Activated B cell treated with CpG ODN at 0.5 μM for 24 hours (primary cell): ENCODE measurements around the gene NEK7. TPM values are rescaled to one million over a fixed set of nuclear protein-coding genes. Genes with fewer than 3 reads are reported as not detected.
A peak's percentile ranks its signal among the peaks of the same experiment; 100 is the strongest.

ENCODE experiments used
- ATAC-seq: fragments of 200-7000 bp; cut with Tn5 transposase; one replicate; pipeline ENCODE4 v1.10.0; 2021; ENCODE audit warnings: low read depth, mild to moderate bottlenecking, moderate library complexity
- CTCF ChIA-PET: fragments of 350-600 bp; sonication (Branson Sonifier 250); formaldehyde crosslinking; loops from one replicate; lab custom pipeline; 2021; ENCODE audit warnings: antibody characterized with exemption; lab: Charles Lee
- POLR2A ChIA-PET: fragments of 350-600 bp; sonication (Branson Sonifier 250); formaldehyde crosslinking; loops from one replicate; lab custom pipeline; 2021; ENCODE audit warnings: antibody characterized with exemption; lab: Charles Lee
- DNase-seq: peaks from one replicate; pipeline ENCODE4 v3.0.0; 2022
- H3K27ac Mint-ChIP-seq: one replicate; pipeline ENCODE4 v1.8.0; 2020; ENCODE audit warnings: mixed read lengths
- H3K27me3 Mint-ChIP-seq: one replicate; pipeline ENCODE4 v1.8.0; 2021; ENCODE audit warnings: mixed read lengths
- H3K36me3 Mint-ChIP-seq: one replicate; pipeline ENCODE4 v1.8.0; 2021; ENCODE audit warnings: low read depth, mixed read lengths
- H3K4me1 Mint-ChIP-seq: one replicate; pipeline ENCODE4 v1.8.0; 2021; ENCODE audit warnings: mixed read lengths
- H3K4me3 Mint-ChIP-seq: one replicate; pipeline ENCODE4 v1.8.0; 2020; ENCODE audit warnings: mild to moderate bottlenecking, mixed read lengths
- H3K9me3 Mint-ChIP-seq: one replicate; pipeline ENCODE4 v1.8.0; 2020; ENCODE audit warnings: mixed read lengths
- CTCF ChIP-seq: fragments of 200-600 bp; IDR thresholded peaks from one replicate; pipeline ENCODE4 v1.8.0; 2022; ENCODE audit warnings: antibody characterized with exemption, mild to moderate bottlenecking
- intact Hi-C: fragments of 100-400 bp; cut with micrococcal nuclease; formaldehyde crosslinking; loops from one replicate; pipeline ENCODE4 v1.15.1; 2024
- total RNA-seq: library from RNA; stranded (reverse); gene quantifications from 2 replicates; pipeline ENCODE4 v1.2.3, GENCODE V29; 2022

NEK7 gene
- total RNA-seq, 1 donor from 2014 or later, result 33.5 TPM

- Mint-ChIP-seq H3K4me1 (peaks cover 72% of the 10 kb centered on the region), H3K27ac (no peak overlapping the region), H3K36me3 (peaks cover 2% of the 10 kb centered on the region), H3K9me3 (no peaks in the 10 kb centered on the region), H3K27me3 (no peaks in the 10 kb centered on the region), H3K4me3 (no peak overlapping the region)
- DNase-seq (no peak), ATAC-seq (no peak)
- POLR2A ChIA-PET, result no interaction called here
- intact Hi-C loops, result loop anchor here (5.0 kb wide), 1 partner anchor 73 kb away; no protein-coding TSS in a partner anchor
- TF ChIP-seq CTCF, result no peak
- CTCF ChIA-PET, result no interaction called here
Observed at GRCh38 chr1:198179556-198179981, 22.8 kb downstream of the NEK7 start.

- intact Hi-C loops, result no loop called here
- H3K36me3 Mint-ChIP-seq, result peaks cover 4% of the 10 kb centered on the region
- H3K4me3 Mint-ChIP-seq, result no peak overlapping the region
- H3K27me3 Mint-ChIP-seq, result no peaks in the 10 kb centered on the region
- no peak for TF ChIP-seq CTCF
- ChIA-PET CTCF (no interaction called here), POLR2A (no interaction called here)
- H3K9me3 Mint-ChIP-seq, result no peaks in the 10 kb centered on the region
- DNase-seq, result no peak
- peaks cover 69% of the 10 kb centered on the region for H3K4me1 Mint-ChIP-seq
- H3K27ac Mint-ChIP-seq, result no peak overlapping the region
- ATAC-seq, result no peak
Observed at GRCh38 chr1:198183605-198184004, 26.8 kb downstream of the NEK7 start.

DNA sequence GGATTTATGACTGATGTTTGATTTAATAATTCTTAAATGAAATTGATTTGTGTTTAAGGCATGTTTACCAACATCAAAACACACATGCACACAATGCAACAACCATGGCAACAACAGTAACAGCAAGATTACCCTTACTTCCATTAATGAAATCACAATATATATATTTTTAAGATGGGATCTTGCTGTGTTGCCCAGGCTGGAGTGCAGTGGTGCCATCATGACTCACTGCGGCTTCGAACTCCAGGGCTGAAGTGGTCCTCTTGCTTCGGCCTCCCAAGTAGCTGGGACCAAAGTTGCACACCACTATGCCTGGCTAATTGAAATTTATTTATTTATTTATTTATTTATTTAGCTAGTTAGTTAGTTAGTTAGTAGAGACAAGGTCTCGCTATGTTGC is 27.7 kb downstream of the NEK7 start:
- DNase-seq (no peak), ATAC-seq (no peak)
- ChIA-PET CTCF (no interaction called here), POLR2A (no interaction called here)
- peaks cover 66% of the 10 kb centered on the region for H3K4me1 Mint-ChIP-seq
- peaks cover 4% of the 10 kb centered on the region for H3K36me3 Mint-ChIP-seq
- no peak overlapping the region for H3K27ac Mint-ChIP-seq
- no peaks in the 10 kb centered on the region for H3K27me3 Mint-ChIP-seq
- intact Hi-C loops, result no loop called here
- H3K9me3 Mint-ChIP-seq, result no peaks in the 10 kb centered on the region
- no peak for TF ChIP-seq CTCF
- no peak overlapping the region for H3K4me3 Mint-ChIP-seq

DNA sequence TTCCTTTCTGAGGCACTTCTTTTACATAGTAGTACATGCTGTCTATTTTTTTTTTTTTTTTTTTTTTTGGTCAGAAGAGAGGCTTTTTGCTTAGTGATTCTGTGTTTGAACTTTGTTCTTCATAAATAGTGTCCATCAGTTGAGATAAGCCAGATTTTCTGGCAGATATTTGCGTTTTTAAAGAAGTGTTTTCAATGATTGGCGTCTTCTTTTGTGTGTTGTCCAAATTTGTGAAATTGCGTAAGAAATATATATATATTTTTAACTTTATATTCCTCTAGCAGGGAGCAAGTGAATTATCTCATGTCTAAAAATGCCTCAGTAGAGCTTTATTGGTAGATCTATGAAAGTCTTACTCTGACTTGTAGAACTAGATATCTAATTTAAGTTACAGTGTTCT is 28.3 kb downstream of the NEK7 start:
- Mint-ChIP-seq H3K27ac (no peak overlapping the region), H3K36me3 (peaks cover 4% of the 10 kb centered on the region), H3K9me3 (no peaks in the 10 kb centered on the region), H3K4me3 (no peak overlapping the region), H3K27me3 (no peaks in the 10 kb centered on the region), H3K4me1 (peaks cover 60% of the 10 kb centered on the region)
- intact Hi-C loops, result no loop called here
- TF ChIP-seq CTCF, result no peak
- ChIA-PET CTCF (no interaction called here), POLR2A (interaction anchor here (0.7 kb wide), 1 partner anchor 13 kb away, joined by 3 read pairs; no protein-coding TSS in a partner anchor)
- DNase-seq (no peak), ATAC-seq (no peak)

GRCh38 chr1:198185759-198186158 is 29.0 kb downstream of the NEK7 start:
- no peak for TF ChIP-seq CTCF
- no peak overlapping the region for H3K27ac Mint-ChIP-seq
- no peak for ATAC-seq
- peaks cover 60% of the 10 kb centered on the region for H3K4me1 Mint-ChIP-seq
- peak overlapping the region; percentile 20 for H3K4me3 Mint-ChIP-seq
- DNase-seq, result no peak
- H3K27me3 Mint-ChIP-seq, result no peaks in the 10 kb centered on the region
- peaks cover 4% of the 10 kb centered on the region for H3K36me3 Mint-ChIP-seq
- intact Hi-C loops, result no loop called here
- ChIA-PET POLR2A (interaction anchor here (0.7 kb wide), 1 partner anchor 13 kb away, joined by 3 read pairs; no protein-coding TSS in a partner anchor), CTCF (no interaction called here)
- H3K9me3 Mint-ChIP-seq, result no peaks in the 10 kb centered on the region
